Measurements from ENCODE around the gene DSCAML1. TPM values are rescaled to one million over a fixed set of nuclear protein-coding genes. Genes with fewer than 3 reads are reported as not detected.

The DSCAML1 gene
- total RNA-seq, 1 donor = not detected

- DNase-seq (ENCODE audit: low read depth) = no peak
- H3K4me3 ChIP-seq (ENCODE audit: low read depth, low read length) = no peak overlapping the region
- TF ChIP-seq, protein P1, sequence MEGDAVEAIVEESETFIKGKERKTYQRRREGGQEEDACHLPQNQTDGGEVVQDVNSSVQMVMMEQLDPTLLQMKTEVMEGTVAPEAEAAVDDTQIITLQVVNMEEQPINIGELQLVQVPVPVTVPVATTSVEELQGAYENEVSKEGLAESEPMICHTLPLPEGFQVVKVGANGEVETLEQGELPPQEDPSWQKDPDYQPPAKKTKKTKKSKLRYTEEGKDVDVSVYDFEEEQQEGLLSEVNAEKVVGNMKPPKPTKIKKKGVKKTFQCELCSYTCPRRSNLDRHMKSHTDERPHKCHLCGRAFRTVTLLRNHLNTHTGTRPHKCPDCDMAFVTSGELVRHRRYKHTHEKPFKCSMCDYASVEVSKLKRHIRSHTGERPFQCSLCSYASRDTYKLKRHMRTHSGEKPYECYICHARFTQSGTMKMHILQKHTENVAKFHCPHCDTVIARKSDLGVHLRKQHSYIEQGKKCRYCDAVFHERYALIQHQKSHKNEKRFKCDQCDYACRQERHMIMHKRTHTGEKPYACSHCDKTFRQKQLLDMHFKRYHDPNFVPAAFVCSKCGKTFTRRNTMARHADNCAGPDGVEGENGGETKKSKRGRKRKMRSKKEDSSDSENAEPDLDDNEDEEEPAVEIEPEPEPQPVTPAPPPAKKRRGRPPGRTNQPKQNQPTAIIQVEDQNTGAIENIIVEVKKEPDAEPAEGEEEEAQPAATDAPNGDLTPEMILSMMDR (IDR thresholded peaks at IDR 0.05; ENCODE audit: insufficient read depth, low read depth, low read length) = no peak
Observed at GRCh38 chr11:117570701-117571100, 226.3 kb downstream of the DSCAML1 start.

DNA sequence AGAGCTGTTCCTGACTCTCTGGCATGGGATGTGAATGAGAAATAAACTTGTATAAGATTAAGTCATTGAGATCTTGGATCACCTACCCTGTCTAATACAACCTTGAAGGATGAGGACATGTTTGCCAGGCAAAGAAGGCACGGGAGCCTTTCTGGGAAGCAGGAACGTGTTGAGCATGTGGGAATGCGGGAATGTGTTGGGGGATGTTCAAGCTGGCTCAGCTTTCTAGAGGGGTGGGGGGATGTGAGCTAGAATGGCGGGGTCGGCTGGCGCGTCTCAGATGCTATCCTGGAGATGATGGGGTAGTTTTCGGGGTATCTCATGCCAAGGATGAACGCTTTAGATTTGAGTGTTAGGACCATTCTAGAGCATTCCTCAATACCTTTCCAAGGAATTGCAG is 227.1 kb downstream of the DSCAML1 start:
- no peak overlapping the region for H3K4me3 ChIP-seq (ENCODE audit: low read depth, low read length)
- no peak for DNase-seq (ENCODE audit: low read depth)
- TF ChIP-seq, protein P1 (IDR thresholded peaks at IDR 0.05; ENCODE audit: insufficient read depth, low read depth, low read length) = no peak

DNA sequence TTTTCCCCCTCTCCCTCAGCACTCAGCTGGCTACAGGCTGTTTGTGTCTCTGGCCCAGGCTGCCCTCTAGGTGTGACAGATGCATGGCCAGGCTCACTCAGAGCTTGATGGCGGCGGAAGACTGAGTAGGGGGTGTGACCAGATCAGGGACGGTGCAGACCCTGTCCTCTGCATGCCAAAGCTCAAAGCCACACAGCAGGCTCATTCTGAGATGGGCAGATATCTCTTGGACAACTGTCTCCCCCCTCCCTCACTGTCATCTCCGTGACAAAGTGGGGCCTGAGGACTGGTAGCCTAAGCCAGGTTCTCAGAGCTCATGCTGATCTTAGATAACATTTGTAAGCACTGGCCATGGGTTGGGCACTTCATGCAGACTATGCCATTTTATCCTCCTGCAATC is 231.3 kb downstream of the DSCAML1 start:
- DNase-seq (ENCODE audit: low read depth) = no peak
- TF ChIP-seq, protein P1 (IDR thresholded peaks at IDR 0.05; ENCODE audit: insufficient read depth, low read depth, low read length) = no peak
- H3K4me3 ChIP-seq (ENCODE audit: low read depth, low read length) = no peak overlapping the region

- TF ChIP-seq, protein P1 (IDR thresholded peaks at IDR 0.05; ENCODE audit: insufficient read depth, low read depth, low read length) = no peak
- no peak for DNase-seq (ENCODE audit: low read depth)
Observed at GRCh38 chr11:117564321-117564720, 232.7 kb downstream of the DSCAML1 start.

GRCh38 chr11:117563556-117563955 is 233.5 kb downstream of the DSCAML1 start:
- TF ChIP-seq, protein P1 (IDR thresholded peaks at IDR 0.05; ENCODE audit: insufficient read depth, low read depth, low read length) = no peak
- DNase-seq (ENCODE audit: low read depth) = no peak
- no peak overlapping the region for H3K4me3 ChIP-seq (ENCODE audit: low read depth, low read length)

More at GRCh38 chr11:117564321-117564720, 232.7 kb downstream of the DSCAML1 start:
- no peak overlapping the region for H3K4me3 ChIP-seq (ENCODE audit: low read depth, low read length)

- TF ChIP-seq, protein P1 (IDR thresholded peaks at IDR 0.05; ENCODE audit: insufficient read depth, low read depth, low read length) = no peak
- no peak for DNase-seq (ENCODE audit: low read depth)
- no peak overlapping the region for H3K4me3 ChIP-seq (ENCODE audit: low read depth, low read length)
Observed at GRCh38 chr11:117562136-117562535, 234.9 kb downstream of the DSCAML1 start.
